ENCODE results near the gene TRIM28.
A peak's percentile ranks its signal among the peaks of the same experiment; 100 is the strongest.

DNA sequence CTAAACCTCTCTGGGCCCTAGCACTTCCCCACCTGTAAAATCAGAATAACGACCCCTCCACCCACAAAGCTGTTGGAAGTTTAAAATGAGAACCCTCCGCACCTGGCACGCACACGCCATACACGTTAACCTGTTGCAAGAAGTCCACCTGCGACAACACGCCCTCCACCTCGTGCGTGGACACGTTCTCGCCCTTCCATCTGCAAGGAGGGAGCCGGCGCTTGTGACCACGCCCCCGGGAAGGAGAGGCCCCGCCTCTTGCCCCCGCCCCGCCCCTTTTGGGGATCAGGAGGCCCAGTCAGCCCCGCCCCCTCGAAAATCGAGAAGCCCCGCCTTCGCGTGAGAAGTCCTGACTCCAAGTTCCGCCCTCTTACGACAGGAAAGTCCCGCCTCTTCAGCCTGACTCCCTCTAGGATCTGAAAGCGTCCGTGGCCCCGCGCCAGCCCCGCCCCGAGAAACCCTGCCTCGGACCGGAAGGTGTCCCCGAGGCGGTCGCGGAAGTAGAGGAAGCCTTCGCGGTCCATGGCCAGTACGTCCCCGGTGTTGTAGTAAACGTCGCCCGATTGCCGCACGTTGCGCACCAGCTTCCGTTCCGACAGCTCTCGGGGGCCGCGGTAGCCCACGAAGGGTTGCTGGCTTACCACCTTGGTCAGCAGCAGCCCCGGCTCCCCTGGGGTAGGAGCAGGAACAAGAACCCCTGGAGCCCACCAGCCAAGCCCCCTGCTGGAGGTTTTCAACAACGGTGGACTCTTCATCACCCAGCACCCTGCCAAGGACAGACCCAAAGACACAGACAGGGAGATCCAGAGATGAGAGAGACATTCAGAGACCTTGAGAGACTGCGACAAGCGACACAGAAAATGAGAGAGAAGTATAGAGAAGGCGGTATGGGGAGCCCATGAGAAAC, 44.6 kb upstream of the TRIM28 start:
- TF ChIP-seq POLR2A (IDR thresholded peaks at IDR 0.05; ENCODE audit: low read depth, low read length) (peak; percentile 71; the same call in 1 of the 2 replicates), POLR2AphosphoS5 (IDR thresholded peaks at IDR 0.05; ENCODE audit: low read depth, low read length) (peak; percentile 58), TAF1 (IDR thresholded peaks at IDR 0.05; ENCODE audit: borderline replicate concordance, low read depth, low read length) (peak; percentile 74; the same call in 1 of the 2 replicates)

Data from GM12892 (cell line).